ENCODE results near the gene ATP6V1D.

- TF ChIP-seq CTCF (IDR thresholded peaks at IDR 0.05): no peak
- TF ChIP-seq POLR2AphosphoS5 (IDR thresholded peaks at IDR 0.05): no peak
- TF ChIP-seq POLR2A (IDR thresholded peaks at IDR 0.05): no peak
Observed at GRCh38 chr14:67385120-67385519, 25.5 kb upstream of the ATP6V1D start.
